Nasal cavity respiratory epithelium epithelial cell of viscerocranial mucosa (primary cell): ENCODE results near the gene FAM120B. TPM values are rescaled to one million over a fixed set of nuclear protein-coding genes. Genes with fewer than 3 reads are reported as not detected.

Experiments used
- total RNA-seq: library from RNA; depleted of rRNA; stranded (reverse); fragments of >200 nt; gene quantifications from 2 replicates; pipeline ENCODE4 v1.2.3, GENCODE V29; 2014

The FAM120B gene
- total RNA-seq: 10.9 and 22.1 TPM in 2 replicates

GRCh38 chr6:170306324-170307079 is at the start of gene FAM120B:
FAM120B (plus strand) TSS chr6:170306758; CDS start chr6:170317391, 10,633 bp downstream.

DNA sequence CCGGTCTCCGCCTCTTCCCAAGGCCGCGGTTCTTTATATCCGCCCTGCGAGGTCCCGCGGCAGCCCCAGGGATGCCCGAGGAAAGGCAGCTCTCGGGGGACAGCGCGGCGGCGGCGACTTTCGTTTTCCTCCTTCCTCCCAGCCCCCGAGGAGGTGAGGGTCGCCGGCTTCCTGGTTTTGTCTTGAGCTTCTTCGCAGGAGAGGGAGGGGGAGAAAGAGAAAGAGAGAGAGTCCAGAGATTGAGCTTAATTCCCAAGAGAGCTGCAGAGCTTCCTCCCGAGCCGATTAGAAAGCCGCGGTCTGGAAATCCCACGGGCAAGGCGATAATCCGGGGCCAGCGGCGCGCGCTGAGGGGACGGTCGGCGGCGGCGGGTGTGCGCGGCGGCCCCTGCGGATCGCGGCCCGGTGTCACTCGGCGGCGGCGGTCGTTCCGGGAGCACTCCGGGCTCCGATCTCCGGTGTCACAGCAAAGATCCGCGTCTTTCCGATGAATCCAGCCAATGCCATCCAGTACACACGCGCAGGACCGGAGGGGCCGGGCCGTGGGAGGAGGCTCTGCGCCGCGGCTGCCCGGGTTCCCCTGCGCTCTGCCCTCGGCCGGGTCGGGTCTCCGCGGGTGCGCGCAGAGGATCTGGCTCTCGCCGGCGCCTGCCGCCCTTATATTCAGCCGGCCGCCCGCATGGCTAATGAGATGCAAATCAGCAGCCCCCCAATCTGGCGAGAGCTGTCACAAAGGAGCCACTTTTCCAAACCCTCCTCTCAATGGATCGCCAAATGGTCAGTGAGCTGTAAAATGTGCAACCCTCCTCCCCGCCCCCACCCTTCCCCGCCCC is 16.0 kb upstream of the FAM120B start, which contains the start of gene DLL1:
TSS of gene DLL1 (minus strand) at position 783 of the 833 bp plus-strand sequence. CDS start 939 bp downstream, outside the sequence.

Other genes with a start within 250 kb of the FAM120B start
- gene DLL1, start 15.7 kb upstream of the FAM120B start, total RNA-seq: 2.7 and 6.1 TPM in 2 replicates
- gene PSMB1, start 246.5 kb downstream of the FAM120B start, total RNA-seq: 146 and 203 TPM in 2 replicates
- gene TBP, start 247.6 kb downstream of the FAM120B start, total RNA-seq: 12.6 and 20.9 TPM in 2 replicates